Left lung (tissue), 10 donors: ENCODE data around the gene CNIH3. TPM values are rescaled to one million over a fixed set of nuclear protein-coding genes. Genes with fewer than 3 reads are reported as not detected.
A peak's percentile ranks its signal among the peaks of the same experiment; 100 is the strongest.

ENCODE experiments used
- ATAC-seq: fragments of 200-7000 bp; cut with Tn5 transposase; one replicate; pipeline ENCODE4 v1.9.1; 2020; ENCODE audit warnings: moderate library complexity
- DNase-seq, 4 donors: peaks; one replicate each; pipeline ENCODE4 v3.0.0-alpha.2; 2013 to 2020
- H3K27ac ChIP-seq, 2 donors: fragments of 200-600 bp; sonication (generic) in 1 of 2; one replicate each; pipeline versions ENCODE4 v1.5.0 to v1.8.0; 2020 to 2021
- H3K27me3 ChIP-seq, 2 donors: fragments of 200-600 bp; sonication (generic) in 1 of 2; one replicate each; pipeline versions ENCODE4 v1.5.0 to v1.8.0; 2020 to 2021
- H3K36me3 ChIP-seq, 2 donors: fragments of 200-600 bp; sonication (generic) in 1 of 2; one replicate each; pipeline versions ENCODE4 v1.5.0 to v1.8.0; 2020 to 2021
- H3K4me1 ChIP-seq, 2 donors: fragments of 200-600 bp; one replicate each; pipeline ENCODE4 v1.8.0; 2021
- H3K4me3 ChIP-seq, 2 donors: fragments of 200-600 bp; sonication (generic) in 1 of 2; one replicate each; pipeline versions ENCODE4 v1.5.0 to v1.8.0; 2020 to 2021; ENCODE audit warnings: mild to moderate bottlenecking in 1 of 2
- H3K9me3 ChIP-seq, 2 donors: fragments of 200-600 bp; sonication (generic) in 1 of 2; one replicate each; pipeline versions ENCODE4 v1.5.0 to v1.8.0; 2020 to 2021
- intact Hi-C, 2 donors: fragments of 100-400 bp; cut with DNase I; formaldehyde crosslinking; loops; one replicate each; pipeline versions ENCODE4 v1.11.2 to v1.14.2; 2022
- polyA plus RNA-seq, 6 donors: library from polyadenylated mRNA; unstranded; fragments of 120-200 nt; gene quantifications; one replicate each; pipeline ENCODE4 v1.2.1, GENCODE V29; 2013; ENCODE audit not compliant: insufficient read length in 6 of 6
- total RNA-seq, 2 donors: library from RNA; stranded (reverse); fragmentation: NEBNext Ultra II Directional; extraction: Animal tissue kit (Norgen Biotek cat#: 25700); gene quantifications; one replicate each; pipeline ENCODE4 v1.2.1, GENCODE V29; 2021
- TF ChIP-seq, protein P1 (sequence below), 2 donors: fragments of 200-600 bp; sonication (generic) in 1 of 2; IDR thresholded peaks; one replicate each; pipeline versions ENCODE4 v1.5.0 to v1.8.0; 2021; ENCODE audit warnings: antibody characterized with exemption in 2 of 2
- donor health status: DM: no; HTN: yes; CAD: no.
- donor health status: DM: no; HTN: no; CAD: no.

The CNIH3 gene
- total and polyA plus RNA-seq, 8 donors: 2.5 to 9.4 (median 7.3) TPM

- Histone ChIP-seq H3K9me3 (no peaks in the 10 kb centered on the region), H3K4me3 (no peak overlapping the region), H3K4me1 (peaks cover 5 to 8% of the 10 kb centered on the region in 2 donors), H3K36me3 (no peaks in the 10 kb centered on the region), H3K27me3 (no peaks in the 10 kb centered on the region), H3K27ac (no peak overlapping the region)
- TF ChIP-seq, protein P1, sequence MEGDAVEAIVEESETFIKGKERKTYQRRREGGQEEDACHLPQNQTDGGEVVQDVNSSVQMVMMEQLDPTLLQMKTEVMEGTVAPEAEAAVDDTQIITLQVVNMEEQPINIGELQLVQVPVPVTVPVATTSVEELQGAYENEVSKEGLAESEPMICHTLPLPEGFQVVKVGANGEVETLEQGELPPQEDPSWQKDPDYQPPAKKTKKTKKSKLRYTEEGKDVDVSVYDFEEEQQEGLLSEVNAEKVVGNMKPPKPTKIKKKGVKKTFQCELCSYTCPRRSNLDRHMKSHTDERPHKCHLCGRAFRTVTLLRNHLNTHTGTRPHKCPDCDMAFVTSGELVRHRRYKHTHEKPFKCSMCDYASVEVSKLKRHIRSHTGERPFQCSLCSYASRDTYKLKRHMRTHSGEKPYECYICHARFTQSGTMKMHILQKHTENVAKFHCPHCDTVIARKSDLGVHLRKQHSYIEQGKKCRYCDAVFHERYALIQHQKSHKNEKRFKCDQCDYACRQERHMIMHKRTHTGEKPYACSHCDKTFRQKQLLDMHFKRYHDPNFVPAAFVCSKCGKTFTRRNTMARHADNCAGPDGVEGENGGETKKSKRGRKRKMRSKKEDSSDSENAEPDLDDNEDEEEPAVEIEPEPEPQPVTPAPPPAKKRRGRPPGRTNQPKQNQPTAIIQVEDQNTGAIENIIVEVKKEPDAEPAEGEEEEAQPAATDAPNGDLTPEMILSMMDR (IDR thresholded peaks at IDR 0.05): no peak
- intact Hi-C loops: no loop called here
- no peak for DNase-seq
- no peak for ATAC-seq
These were observed 152.9 kb downstream of the CNIH3 start for GRCh38 chr1:224768971-224769370.

- ATAC-seq: peak; percentile 22
- no peak for DNase-seq
- H3K4me3 ChIP-seq: no peak overlapping the region
- H3K27me3 ChIP-seq: no peaks in the 10 kb centered on the region
- H3K27ac ChIP-seq: no peak overlapping the region
- H3K36me3 ChIP-seq: no peaks in the 10 kb centered on the region
- TF ChIP-seq, protein P1 (IDR thresholded peaks at IDR 0.05): no peak
- intact Hi-C loops: no loop called here
- no peaks in the 10 kb centered on the region for H3K9me3 ChIP-seq
- H3K4me1 ChIP-seq: peaks cover 5 to 8% of the 10 kb centered on the region in 2 donors
These were observed 153.6 kb downstream of the CNIH3 start for GRCh38 chr1:224769452-224770335.

DNA sequence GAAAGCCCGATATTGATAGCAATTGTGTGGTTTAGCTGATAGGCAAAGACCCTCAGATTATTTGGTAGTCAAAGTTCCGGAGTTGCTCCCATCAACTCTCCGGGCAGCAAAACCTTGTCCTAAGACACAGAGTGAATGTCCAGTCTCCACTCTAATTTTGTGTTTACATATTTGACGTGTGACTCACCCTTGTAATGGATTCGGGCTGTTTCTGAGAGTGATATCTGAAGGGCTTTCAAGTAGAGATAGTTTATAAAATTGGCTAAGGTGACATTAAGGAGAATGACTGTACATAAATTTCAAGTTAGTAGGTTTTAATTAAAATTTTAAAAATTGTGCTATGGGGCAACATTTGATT is 154.2 kb downstream of the CNIH3 start:
- peaks cover 5 to 8% of the 10 kb centered on the region in 2 donors for H3K4me1 ChIP-seq
- no peak for DNase-seq
- ATAC-seq: peak; percentile 77

DNA sequence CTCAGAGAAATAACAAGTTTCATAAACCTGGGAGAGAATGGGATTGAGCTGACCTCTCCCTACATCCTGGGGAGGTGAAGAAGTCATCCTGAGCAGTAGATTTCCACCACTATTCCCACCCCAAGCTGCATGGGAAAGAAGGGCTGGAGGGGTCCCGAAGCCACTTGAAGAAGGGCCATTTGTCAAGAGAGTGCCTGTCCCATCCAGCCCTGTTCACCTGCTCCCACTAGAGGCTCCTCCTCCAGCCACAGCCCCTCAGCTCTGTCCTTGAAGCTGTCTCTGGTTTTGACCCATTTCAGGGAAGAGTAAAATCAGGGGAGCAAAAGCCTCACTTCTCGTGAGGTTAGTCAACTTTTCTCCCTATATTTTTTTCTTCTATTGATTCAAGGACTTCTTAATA is 157.5 kb downstream of the CNIH3 start:
- no peak for ATAC-seq
- Histone ChIP-seq H3K27me3 (no peaks in the 10 kb centered on the region), H3K4me3 (no peak overlapping the region), H3K27ac (no peak overlapping the region), H3K9me3 (no peaks in the 10 kb centered on the region), H3K4me1 (peaks cover 5 to 8% of the 10 kb centered on the region in 2 donors), H3K36me3 (no peaks in the 10 kb centered on the region)
- DNase-seq: no peak
- TF ChIP-seq, protein P1 (IDR thresholded peaks at IDR 0.05): no peak
- intact Hi-C loops: no loop called here

More for the DNA sequence above, 154.2 kb downstream of the CNIH3 start:
- Histone ChIP-seq H3K27me3 (no peaks in the 10 kb centered on the region), H3K27ac (no peak overlapping the region), H3K4me3 (no peak overlapping the region), H3K9me3 (no peaks in the 10 kb centered on the region), H3K36me3 (no peaks in the 10 kb centered on the region)
- TF ChIP-seq, protein P1 (IDR thresholded peaks at IDR 0.05): no peak
- intact Hi-C loops: no loop called here

GRCh38 chr1:224774378-224774777 is 158.3 kb downstream of the CNIH3 start:
- H3K27me3 ChIP-seq: no peaks in the 10 kb centered on the region
- TF ChIP-seq, protein P1 (IDR thresholded peaks at IDR 0.05): no peak
- H3K27ac ChIP-seq: no peak overlapping the region
- intact Hi-C loops: no loop called here
- ATAC-seq (no peak), DNase-seq (no peak)
- H3K36me3 ChIP-seq: no peaks in the 10 kb centered on the region
- H3K4me1 ChIP-seq: peaks cover 5 to 8% of the 10 kb centered on the region in 2 donors
- no peaks in the 10 kb centered on the region for H3K9me3 ChIP-seq
- H3K4me3 ChIP-seq: no peak overlapping the region
